Karpas-422 (cell line): ENCODE results near the gene ZFX. TPM values are rescaled to one million over a fixed set of nuclear protein-coding genes. Genes with fewer than 3 reads are reported as not detected.

ENCODE experiments used
- DNase-seq: peaks from one replicate; pipeline ENCODE4 v3.0.0-alpha.2; 2015
- H2AFZ ChIP-seq: fragments of 200-600 bp; sonication (generic); 2 replicates; pipeline ENCODE4 v1.6.1; 2014; ENCODE audit warnings: antibody characterized with exemption, low read length, mixed read lengths
- H3K27ac ChIP-seq: fragments of 200-600 bp; sonication (generic); 2 replicates; pipeline ENCODE4 v1.5.1; 2014; ENCODE audit warnings: mild to moderate bottlenecking, low read length, moderate library complexity
- H3K27me3 ChIP-seq: fragments of 200-600 bp; sonication (generic); 2 replicates; pipeline ENCODE4 v1.6.1; 2014; ENCODE audit warnings: low read length, mixed read lengths
- H3K36me3 ChIP-seq: fragments of 200-600 bp; sonication (generic); 2 replicates; pipeline ENCODE4 v1.6.1; 2014; ENCODE audit warnings: low read length, mixed read lengths; ENCODE audit not compliant: insufficient read depth
- H3K4me1 ChIP-seq: fragments of 200-600 bp; sonication (generic); 2 replicates; pipeline ENCODE4 v1.6.1; 2014; ENCODE audit warnings: mild to moderate bottlenecking, low read length, mixed read lengths
- H3K4me2 ChIP-seq: fragments of 200-600 bp; sonication (generic); 2 replicates; pipeline ENCODE4 v1.6.1; 2014; ENCODE audit warnings: low read length, low read depth, mild to moderate bottlenecking; ENCODE audit not compliant: poor library complexity, severe bottlenecking
- H3K4me3 ChIP-seq: fragments of 200-600 bp; sonication (generic); 2 replicates; pipeline ENCODE4 v1.5.1; 2014; ENCODE audit warnings: mild to moderate bottlenecking, antibody characterized with exemption, low read length, mixed read lengths
- H3K79me2 ChIP-seq: fragments of 200-600 bp; sonication (generic); 2 replicates; pipeline ENCODE4 v1.6.1; 2014; ENCODE audit warnings: mild to moderate bottlenecking, low read length, mixed read lengths
- H3K9ac ChIP-seq: fragments of 200-600 bp; sonication (generic); 2 replicates; pipeline ENCODE4 v1.6.0; 2014; ENCODE audit warnings: low read length
- H3K9me2 ChIP-seq: fragments of 200-600 bp; sonication (generic), shearing (Covaris generic); replicated peaks from 2 replicates; pipeline ENCODE4 v1.6.0; 2014; ENCODE audit warnings: mild to moderate bottlenecking, low read length, moderate library complexity; ENCODE audit not compliant: insufficient read depth
- H3K9me3 ChIP-seq: fragments of 300-700, 200-600 bp; sonication (generic); 2 replicates; pipeline ENCODE4 v1.6.1; 2014; ENCODE audit warnings: low read length, mixed read lengths
- H4K20me1 ChIP-seq: fragments of 200-600 bp; sonication (generic); 2 replicates; pipeline ENCODE4 v1.6.1; 2014; ENCODE audit warnings: mild to moderate bottlenecking, antibody characterized with exemption, low read length, low read depth; ENCODE audit not compliant: insufficient read depth
- total RNA-seq: library from RNA; depleted of rRNA; stranded (reverse); fragments of >200 nt; shearing (Covaris generic); gene quantifications from 2 replicates; pipeline ENCODE4 v1.2.3, GENCODE V29; 2014; ENCODE audit warnings: low replicate concordance; rRNA removed

ZFX gene
- total RNA-seq: 26.4 and 44.2 TPM in 2 replicates

GRCh38 chrX:24149351-24150050 is at the start of gene ZFX:
Gene ZFX (plus strand): TSS chrX:24149729. CDS start chrX:24172743, 23,014 bp downstream.
- peak; percentile 87 for DNase-seq
- no peak within 1 kb of the TSS; the same call in 1 of the 2 replicates for H2AFZ ChIP-seq

GRCh38 chrX:24100713-24101112 is 48.8 kb upstream of the ZFX start:
- Histone ChIP-seq H3K9me3 (no peaks in the 10 kb centered on the region), H3K9me2 (no peaks in the 10 kb centered on the region), H3K4me3 (no peak overlapping the region), H3K9ac (no peak overlapping the region), H3K36me3 (no peaks in the 10 kb centered on the region), H3K79me2 (no peaks in the 10 kb centered on the region), H2AFZ (no peak overlapping the region), H3K27ac (no peak overlapping the region), H3K27me3 (no peaks in the 10 kb centered on the region), H4K20me1 (no peaks in the 10 kb centered on the region), H3K4me1 (0 out of 2 replicates have a peak, but pooled peaks cover 3% of the 10 kb centered on the region), H3K4me2 (no peak overlapping the region)
- no peak for DNase-seq

More at GRCh38 chrX:24149351-24150050, at the start of gene ZFX:
- Histone ChIP-seq H3K79me2 (peaks cover 42% of the 10 kb centered on the region), H3K9ac (peak within 1 kb of the TSS; percentile 93), H4K20me1 (peaks cover 10% of the 10 kb centered on the region; the same call in 1 of the 2 replicates), H3K27ac (peak within 1 kb of the TSS; percentile 91), H3K4me1 (peaks cover 45% of the 10 kb centered on the region), H3K4me2 (peak within 1 kb of the TSS; percentile 97), H3K4me3 (peak within 1 kb of the TSS; percentile 91), H3K27me3 (no peaks in the 10 kb centered on the region), H3K9me2 (no peaks in the 10 kb centered on the region), H3K9me3 (no peaks in the 10 kb centered on the region), H3K36me3 (peaks cover 10% of the 10 kb centered on the region; the same call in 1 of the 2 replicates)

GRCh38 chrX:24110069-24110468 is 39.5 kb upstream of the ZFX start:
- Histone ChIP-seq H3K4me1 (no peaks in the 10 kb centered on the region), H3K9me2 (no peaks in the 10 kb centered on the region), H3K36me3 (no peaks in the 10 kb centered on the region), H3K79me2 (no peaks in the 10 kb centered on the region), H3K4me3 (no peak overlapping the region), H2AFZ (no peak overlapping the region), H3K9me3 (no peaks in the 10 kb centered on the region), H3K4me2 (no peak overlapping the region), H4K20me1 (no peaks in the 10 kb centered on the region), H3K27me3 (no peaks in the 10 kb centered on the region), H3K9ac (no peak overlapping the region), H3K27ac (no peak overlapping the region)
- no peak for DNase-seq

- Histone ChIP-seq H3K27me3 (no peaks in the 10 kb centered on the region), H3K4me1 (no peaks in the 10 kb centered on the region; the same call in 1 of the 2 replicates), H2AFZ (no peak overlapping the region), H3K9me2 (no peaks in the 10 kb centered on the region), H3K36me3 (no peaks in the 10 kb centered on the region), H3K4me2 (no peak overlapping the region), H4K20me1 (no peaks in the 10 kb centered on the region), H3K4me3 (no peak overlapping the region), H3K9me3 (no peaks in the 10 kb centered on the region), H3K79me2 (no peaks in the 10 kb centered on the region), H3K27ac (no peak overlapping the region), H3K9ac (no peak overlapping the region)
- DNase-seq: no peak
Measured at GRCh38 chrX:24113181-24113580, 36.3 kb upstream of the ZFX start.

GRCh38 chrX:24117258-24117657 is 32.3 kb upstream of the ZFX start:
- Histone ChIP-seq H4K20me1 (no peaks in the 10 kb centered on the region), H3K4me2 (no peak overlapping the region), H3K27me3 (no peaks in the 10 kb centered on the region), H3K36me3 (no peaks in the 10 kb centered on the region), H3K9ac (no peak overlapping the region), H3K4me1 (no peaks in the 10 kb centered on the region; the same call in 1 of the 2 replicates), H3K9me3 (no peaks in the 10 kb centered on the region), H3K27ac (no peak overlapping the region), H3K9me2 (no peaks in the 10 kb centered on the region), H3K79me2 (no peaks in the 10 kb centered on the region), H3K4me3 (no peak overlapping the region), H2AFZ (no peak overlapping the region)
- DNase-seq: no peak

- H3K9me2 ChIP-seq: no peaks in the 10 kb centered on the region
- no peaks in the 10 kb centered on the region for H3K79me2 ChIP-seq
- no peaks in the 10 kb centered on the region for H3K36me3 ChIP-seq
- no peak for DNase-seq
- no peak overlapping the region for H3K9ac ChIP-seq
- H4K20me1 ChIP-seq: no peaks in the 10 kb centered on the region
- no peaks in the 10 kb centered on the region for H3K27me3 ChIP-seq
- H3K27ac ChIP-seq: no peak overlapping the region
- H2AFZ ChIP-seq: no peak overlapping the region
- H3K9me3 ChIP-seq: no peaks in the 10 kb centered on the region
- H3K4me3 ChIP-seq: no peak overlapping the region
- no peak overlapping the region for H3K4me2 ChIP-seq
- H3K4me1 ChIP-seq: no peaks in the 10 kb centered on the region
Measured at GRCh38 chrX:24124244-24124799, 25.2 kb upstream of the ZFX start.

GRCh38 chrX:24125028-24125612 is 24.4 kb upstream of the ZFX start:
- H3K9me3 ChIP-seq: no peaks in the 10 kb centered on the region
- H3K4me2 ChIP-seq: no peak overlapping the region
- no peaks in the 10 kb centered on the region for H3K36me3 ChIP-seq
- no peaks in the 10 kb centered on the region for H3K4me1 ChIP-seq
- no peaks in the 10 kb centered on the region for H3K79me2 ChIP-seq
- H3K9me2 ChIP-seq: no peaks in the 10 kb centered on the region
- H3K27ac ChIP-seq: no peak overlapping the region
- H4K20me1 ChIP-seq: no peaks in the 10 kb centered on the region
- H3K4me3 ChIP-seq: no peak overlapping the region
- H2AFZ ChIP-seq: no peak overlapping the region
- DNase-seq: no peak
- no peak overlapping the region for H3K9ac ChIP-seq
- no peaks in the 10 kb centered on the region for H3K27me3 ChIP-seq

- Histone ChIP-seq H2AFZ (no peak overlapping the region), H3K4me3 (no peak overlapping the region), H3K9me3 (no peaks in the 10 kb centered on the region), H3K4me2 (no peak overlapping the region), H3K36me3 (no peaks in the 10 kb centered on the region), H4K20me1 (no peaks in the 10 kb centered on the region), H3K27ac (no peak overlapping the region), H3K9ac (no peak overlapping the region), H3K9me2 (no peaks in the 10 kb centered on the region), H3K27me3 (no peaks in the 10 kb centered on the region), H3K4me1 (no peaks in the 10 kb centered on the region), H3K79me2 (no peaks in the 10 kb centered on the region)
- no peak for DNase-seq
Measured at GRCh38 chrX:24131476-24131875, 18.1 kb upstream of the ZFX start.
